ENCODE measurements around the gene SNX4. TPM values are rescaled to one million over a fixed set of nuclear protein-coding genes. Genes with fewer than 3 reads are reported as not detected.
"Not testable (repeated sequence)": the region's sequence is repeated elsewhere in the genome, so short reads cannot be mapped to it uniquely, and the experiment has no call there.

Gene SNX4
- total RNA-seq, 1 donor from 2014 or later: 19.8 TPM

- ATAC-seq (no peak), DNase-seq (ENCODE audit: missing footprints) (no peak)
- intact Hi-C loops (cut with DNase I): no loop called here
Observed at GRCh38 chr3:125428216-125428830, 91.7 kb downstream of the SNX4 start.

DNA sequence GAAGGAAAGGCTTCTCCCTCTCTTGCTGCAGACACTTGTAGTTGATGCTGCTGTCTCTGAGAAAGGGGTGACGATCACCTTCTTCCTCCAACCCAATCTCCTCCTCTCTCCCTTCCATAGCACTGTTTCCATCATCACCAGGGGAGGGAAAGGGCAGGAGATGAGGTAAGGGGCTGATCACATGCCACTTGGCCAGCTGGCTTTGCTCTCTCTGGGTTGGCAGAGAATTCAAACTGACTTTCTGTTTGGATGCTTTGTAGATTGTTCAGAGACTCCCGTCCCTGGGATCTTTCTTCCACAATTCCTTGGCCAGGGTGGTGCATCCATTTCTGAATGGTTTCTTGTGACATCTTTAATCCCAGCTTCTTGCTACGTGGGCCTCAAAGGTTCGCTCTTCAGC, 101.7 kb downstream of the SNX4 start:
- intact Hi-C loops (cut with DNase I): no loop called here
- DNase-seq (ENCODE audit: missing footprints) (no peak), ATAC-seq (no peak)

DNA sequence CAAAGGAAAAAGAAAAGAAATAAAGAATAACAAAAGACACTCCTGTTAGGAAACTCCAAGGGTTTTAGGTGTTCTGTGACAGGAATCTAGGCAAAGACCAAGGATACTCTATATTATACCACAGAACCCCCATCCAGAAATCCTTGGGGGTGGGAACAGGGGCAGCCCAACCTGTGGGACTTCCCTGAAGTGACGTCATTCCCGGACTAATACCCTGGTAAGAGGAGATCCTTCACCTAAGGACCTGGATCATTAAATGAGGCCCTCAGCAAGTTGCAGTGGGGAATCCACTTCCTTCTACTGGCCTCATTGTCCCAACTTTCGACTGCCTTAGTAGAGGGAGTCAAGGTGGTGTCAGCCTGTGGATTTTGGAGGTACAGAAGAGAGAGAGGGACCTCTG, 103.8 kb downstream of the SNX4 start:
- intact Hi-C loops (cut with DNase I): no loop called here
- no peak for DNase-seq (ENCODE audit: missing footprints)
- ATAC-seq: no peak

DNA sequence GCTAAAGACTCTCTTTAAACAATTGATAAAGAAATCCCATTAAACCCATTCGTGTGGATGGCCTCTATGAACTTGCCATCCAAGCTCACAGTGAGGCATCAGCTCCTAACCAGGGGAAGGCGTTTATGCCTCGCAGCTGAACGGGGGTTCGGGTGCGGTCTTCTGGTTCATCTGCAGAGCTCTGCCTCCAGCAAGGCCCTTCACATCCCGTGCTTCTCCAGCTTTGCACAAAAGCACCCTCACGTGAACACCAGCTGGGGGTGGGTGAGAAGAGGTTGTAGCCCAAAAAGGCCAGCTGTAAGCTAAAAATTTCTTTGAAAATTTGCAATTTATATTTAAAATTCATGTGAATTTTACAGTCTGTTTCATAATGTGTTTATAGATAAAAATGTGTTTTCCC, 105.3 kb downstream of the SNX4 start:
- intact Hi-C loops (cut with DNase I): no loop called here
- DNase-seq (ENCODE audit: missing footprints): no peak
- no peak for ATAC-seq

DNA sequence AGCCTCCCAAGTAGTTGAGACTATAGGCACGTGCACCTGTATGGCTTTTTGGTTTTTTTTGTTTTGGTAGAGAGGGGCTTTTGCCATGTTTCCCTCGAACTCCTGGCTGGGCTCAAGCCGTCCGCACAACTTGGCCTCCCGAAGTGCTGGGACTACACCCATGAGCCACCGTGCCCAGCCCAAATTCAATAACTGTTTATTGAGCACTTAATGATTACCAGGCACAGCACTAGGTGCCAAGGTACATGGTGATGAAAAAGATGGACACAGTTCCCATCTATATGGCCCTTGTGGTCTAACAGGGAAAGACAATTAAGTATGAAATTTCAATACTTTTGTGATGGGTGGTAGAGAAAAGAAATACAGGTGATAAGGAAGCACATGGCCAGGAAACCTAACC, 109.1 kb downstream of the SNX4 start:
- DNase-seq (ENCODE audit: missing footprints) (no peak), ATAC-seq (no peak)
- intact Hi-C loops (cut with DNase I): no loop called here

DNA sequence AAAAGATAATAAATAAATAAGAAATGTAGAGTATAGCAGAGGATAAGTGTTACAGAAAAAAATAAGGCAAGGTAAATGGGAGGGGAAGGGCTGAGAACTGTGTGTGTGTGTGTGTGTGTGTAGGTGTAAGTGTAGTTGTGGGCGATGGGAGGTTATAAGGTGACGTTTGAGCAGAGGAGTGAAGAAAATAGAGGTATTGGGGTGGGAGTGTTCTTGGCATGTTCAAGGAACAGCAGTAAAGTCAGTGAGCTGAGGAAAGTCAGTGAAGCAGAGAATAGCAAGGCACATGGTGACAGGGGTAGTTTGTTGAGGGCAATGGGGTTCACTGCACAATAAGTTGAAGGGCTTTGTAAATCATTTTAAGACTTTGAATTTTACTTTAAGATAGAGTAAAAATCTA, 113.9 kb downstream of the SNX4 start:
- DNase-seq (ENCODE audit: missing footprints) (no peak), ATAC-seq (no peak)
- intact Hi-C loops (cut with DNase I): no loop called here

DNA sequence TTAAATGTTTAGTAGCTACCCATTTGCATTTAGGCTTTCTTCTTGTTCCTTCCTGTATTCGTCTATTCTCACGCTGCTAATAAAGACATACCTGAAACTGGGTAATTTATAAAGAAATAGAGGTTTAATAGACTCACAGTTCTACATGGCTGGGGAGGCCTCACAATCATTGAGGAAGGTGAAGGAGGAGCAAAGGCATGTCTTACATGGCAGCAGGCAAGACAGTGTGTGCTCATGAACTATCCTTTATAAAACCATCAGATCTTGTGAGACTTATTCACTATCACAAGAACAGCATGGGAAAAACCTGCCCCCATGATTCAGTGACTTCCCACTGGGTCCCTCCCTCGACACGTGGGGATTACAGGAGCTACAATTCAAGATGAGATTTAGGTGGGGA, 114.5 kb downstream of the SNX4 start:
- ATAC-seq; intact Hi-C loops (cut with DNase I); DNase-seq (ENCODE audit: missing footprints): not testable (repeated sequence)

- intact Hi-C loops (cut with DNase I): no loop called here
- DNase-seq (ENCODE audit: missing footprints): no peak
- ATAC-seq: no peak
Observed at GRCh38 chr3:125403789-125404188, 116.2 kb downstream of the SNX4 start.

DNA sequence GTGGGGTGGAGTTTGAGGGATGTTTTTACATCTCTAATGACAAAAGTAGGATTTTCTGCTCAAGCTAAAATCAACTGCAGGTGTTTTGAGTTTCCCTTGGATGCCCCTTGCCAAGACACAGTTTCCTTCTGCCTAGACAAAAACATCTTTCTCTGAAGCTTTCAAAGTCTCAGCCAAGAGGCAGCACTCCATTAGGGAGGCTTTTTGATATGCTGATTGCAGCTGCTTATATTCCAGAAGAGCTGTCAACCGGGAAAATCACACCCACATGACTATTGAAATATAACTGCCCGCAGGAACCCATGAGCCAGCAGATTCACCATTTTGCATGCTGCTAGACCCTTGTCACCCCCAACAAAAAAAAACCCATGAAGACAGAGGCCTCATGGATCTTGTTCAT, 117.4 kb downstream of the SNX4 start:
- DNase-seq (ENCODE audit: missing footprints) (no peak), ATAC-seq (no peak)
- intact Hi-C loops (cut with DNase I): no loop called here

DNA sequence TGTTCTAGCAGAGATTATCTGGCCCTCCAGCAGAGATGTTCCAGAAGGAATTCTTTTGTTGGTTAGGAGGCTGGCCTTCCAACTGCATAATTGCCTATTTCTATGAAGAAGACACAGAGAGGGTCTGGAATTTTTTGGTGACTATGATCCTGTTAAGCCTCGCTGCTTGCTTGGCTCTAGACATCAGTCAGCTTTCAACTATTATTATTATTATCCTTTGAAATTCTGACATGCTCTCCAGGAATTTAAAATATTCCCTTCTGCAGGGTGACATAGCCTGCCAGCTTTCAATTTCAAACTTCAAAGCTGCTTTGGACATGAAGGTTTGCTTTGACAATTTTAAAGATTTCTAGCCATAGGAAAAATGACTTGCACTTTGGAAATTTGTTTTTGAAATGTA, 118.6 kb downstream of the SNX4 start:
- DNase-seq (ENCODE audit: missing footprints): no peak
- intact Hi-C loops (cut with DNase I): no loop called here
- no peak for ATAC-seq

DNA sequence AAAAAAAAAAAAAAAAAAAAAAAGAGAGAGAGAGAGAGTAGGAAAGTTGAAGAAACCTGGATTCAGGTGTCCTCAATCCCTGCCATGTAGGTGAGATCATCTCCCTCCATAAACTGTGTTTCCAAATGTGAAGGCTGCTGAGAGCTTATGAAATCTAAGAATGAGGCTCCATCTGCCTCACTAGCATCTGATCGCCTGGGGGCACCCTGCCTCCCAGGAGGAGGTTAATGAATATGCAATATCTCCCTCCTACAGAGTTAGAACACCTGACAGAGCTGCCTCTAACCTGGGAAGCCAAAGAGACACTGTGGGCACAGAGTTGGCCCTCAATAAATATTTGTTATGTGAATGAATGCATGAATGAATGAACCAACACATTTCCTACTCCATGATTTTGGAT, 121.0 kb downstream of the SNX4 start:
- intact Hi-C loops (cut with DNase I): no loop called here
- ATAC-seq: no peak
- DNase-seq (ENCODE audit: missing footprints): no peak

Other genes with a start within 250 kb of the SNX4 start
- 43.7 TPM for gene ZNF148, start 144.9 kb downstream of the SNX4 start, total RNA-seq
- gene OSBPL11, start 75.3 kb upstream of the SNX4 start, total RNA-seq: 9.5 TPM